H1 (cell line): ENCODE measurements around the gene PCAT7. TPM values are rescaled to one million over a fixed set of nuclear protein-coding genes. Genes with fewer than 3 reads are reported as not detected.

Source experiments
- CTCF ChIA-PET: fragments of 300-600 bp; sonication (Branson Sonifier 250); formaldehyde crosslinking; loops from one replicate; lab custom pipeline; 2021; ENCODE audit not compliant: partially characterized antibody; lab: Charles Lee
- POLR2A ChIA-PET: fragments of 300-600 bp; sonication (Branson Sonifier 250); formaldehyde crosslinking; loops from one replicate; lab custom pipeline; 2021; ENCODE audit warnings: inconsistent platforms; ENCODE audit not compliant: partially characterized antibody; lab: Charles Lee
- DNase-seq, 2 experiments: peaks; one replicate each; pipeline versions ENCODE4 v3.0.0 to v3.0.0-alpha.2; 2010 to 2022; ENCODE audit warnings: low spot score in 2 of 2, low read depth in 1 of 2, mixed read lengths in 1 of 2
- FAIRE-seq: peaks from 2 replicates; lab custom pipeline; 2011; peaks lifted over from hg19 to GRCh38; lab: Jason Lieb, UNC
- H2AFZ ChIP-seq: 2 replicates; pipeline ENCODE4 v1.8.1; 2012; ENCODE audit warnings: low read length, inconsistent platforms
- H2AK5ac ChIP-seq: 2 replicates; pipeline ENCODE4 v1.6.1; 2013; ENCODE audit warnings: low read depth, low read length
- H2BK120ac ChIP-seq: replicated peaks from 2 replicates; pipeline ENCODE3; 2013; ENCODE audit warnings: low read depth, low read length, inconsistent platforms
- H2BK12ac ChIP-seq: 2 replicates; pipeline ENCODE4 v1.6.1; 2013; ENCODE audit warnings: low read depth, low read length
- H2BK15ac ChIP-seq: 2 replicates; pipeline ENCODE4 v1.6.1; 2013; ENCODE audit warnings: low read length
- H2BK20ac ChIP-seq: 2 replicates; pipeline ENCODE4 v1.6.1; 2013; ENCODE audit warnings: low read length
- H2BK5ac ChIP-seq: 2 replicates; pipeline ENCODE4 v1.6.1; 2013; ENCODE audit warnings: low read depth, low read length
- H3K14ac ChIP-seq: 2 replicates; pipeline ENCODE4 v1.6.1; 2013; ENCODE audit warnings: inconsistent platforms; ENCODE audit not compliant: insufficient read length
- H3K18ac ChIP-seq: 2 replicates; pipeline ENCODE4 v1.6.1; 2013; ENCODE audit warnings: low read length; ENCODE audit errors: extremely low read depth
- H3K23ac ChIP-seq: 2 replicates; pipeline ENCODE4 v1.6.1; 2013; ENCODE audit warnings: inconsistent platforms; ENCODE audit not compliant: insufficient read length
- H3K23me2 ChIP-seq: 2 replicates; pipeline ENCODE4 v1.6.1; 2013; ENCODE audit warnings: low read depth, low read length
- H3K27ac ChIP-seq: 2 replicates; pipeline ENCODE4 v1.6.1; 2011; ENCODE audit warnings: low read depth, low read length, inconsistent platforms
- H3K27me3 ChIP-seq, 4 experiments: replicated peaks in 1 of 4; 1 replicate in 1 of 4; 2 replicates in 3 of 4; pipeline versions ENCODE4 v1.6.1 to v1.8.1; 2011 to 2013; ENCODE audit warnings: low read length in 3 of 4, mild to moderate bottlenecking in 3 of 4, inconsistent platforms in 2 of 4, mixed read lengths in 2 of 4, moderate library complexity in 1 of 4; ENCODE audit not compliant: control insufficient read depth in 3 of 4, insufficient read depth in 3 of 4; ENCODE audit errors: extremely low read depth in 1 of 4
- H3K36me3 ChIP-seq, 4 experiments: 2 replicates each; pipeline versions ENCODE4 v1.6.1 to v1.8.1; 2011 to 2013; ENCODE audit warnings: mild to moderate bottlenecking in 4 of 4, low read length in 3 of 4, moderate library complexity in 2 of 4, control low read depth in 1 of 4, inconsistent platforms in 1 of 4; ENCODE audit not compliant: insufficient read depth in 4 of 4, control insufficient read depth in 2 of 4
- H3K4ac ChIP-seq: replicated peaks from 2 replicates; pipeline ENCODE3; 2013; ENCODE audit warnings: low read length, low read depth, mixed read lengths, inconsistent platforms; ENCODE audit not compliant: insufficient read length
- H3K4me1 ChIP-seq, 4 experiments: replicated peaks in 1 of 4; 1 replicate in 1 of 4; 2 replicates in 3 of 4; pipeline versions ENCODE4 v1.6.1 to v1.8.1; 2011 to 2013; ENCODE audit warnings: low read length in 3 of 4, inconsistent platforms in 2 of 4, mixed read lengths in 1 of 4; ENCODE audit not compliant: insufficient read depth in 4 of 4, control insufficient read depth in 3 of 4
- H3K4me2 ChIP-seq, 2 experiments: 2 replicates each; pipeline versions ENCODE4 v1.6.1 to v1.8.1; 2011 to 2013; ENCODE audit warnings: low read depth in 2 of 2, low read length in 2 of 2, control low read depth in 1 of 2, inconsistent platforms in 1 of 2, mild to moderate bottlenecking in 1 of 2; ENCODE audit not compliant: insufficient read depth in 1 of 2
- H3K4me3 ChIP-seq, 4 experiments: fragments of 200-600, 300-600 bp in 1 of 4; sonication (generic), shearing (Covaris generic), sonication (Bioruptor Twin) in 1 of 4; 2 replicates each; pipeline versions ENCODE4 v1.5.1 to v1.8.1; 2011 to 2016; ENCODE audit warnings: low read length in 4 of 4, low read depth in 3 of 4, control low read depth in 2 of 4, inconsistent platforms in 2 of 4, mild to moderate bottlenecking in 2 of 4, mixed read lengths in 1 of 4, moderate library complexity in 1 of 4; ENCODE audit not compliant: insufficient read depth in 2 of 4; ENCODE audit errors: extremely low read depth in 1 of 4
- H3K56ac ChIP-seq: replicated peaks from 2 replicates; pipeline ENCODE3; 2013; ENCODE audit warnings: low read depth, mild to moderate bottlenecking, mixed read lengths, low read length, inconsistent platforms; ENCODE audit not compliant: insufficient read length
- H3K79me1 ChIP-seq: 2 replicates; pipeline ENCODE4 v1.6.1; 2013; ENCODE audit warnings: low read depth, low read length, control low read depth
- H3K79me2 ChIP-seq, 2 experiments: 2 replicates each; pipeline versions ENCODE4 v1.6.1 to v1.8.1; 2012 to 2013; ENCODE audit warnings: low read length in 2 of 2, mild to moderate bottlenecking in 2 of 2, inconsistent platforms in 1 of 2; ENCODE audit not compliant: insufficient read depth in 2 of 2, control insufficient read depth in 1 of 2
- H3K9ac ChIP-seq, 4 experiments: replicated peaks in 1 of 4; 1 replicate in 1 of 4; 2 replicates in 3 of 4; pipeline versions ENCODE4 v1.6.1 to v1.8.1; 2011 to 2013; ENCODE audit warnings: low read depth in 3 of 4, low read length in 3 of 4, control low read depth in 2 of 4, mild to moderate bottlenecking in 2 of 4, moderate library complexity in 2 of 4, inconsistent platforms in 1 of 4; ENCODE audit errors: extremely low read depth in 1 of 4
- H3K9me3 ChIP-seq, 2 experiments: 2 replicates each; pipeline versions ENCODE4 v1.6.1 to v1.8.1; 2012 to 2013; ENCODE audit warnings: mild to moderate bottlenecking in 2 of 2, moderate library complexity in 2 of 2, control low read depth in 1 of 2, inconsistent platforms in 1 of 2, low read depth in 1 of 2, low read length in 1 of 2, mixed read lengths in 1 of 2; ENCODE audit not compliant: insufficient read depth in 2 of 2
- H4K20me1 ChIP-seq, 2 experiments: replicated peaks in 1 of 2; 2 replicates each; pipeline versions ENCODE3 to v1.8.1; 2011 to 2013; ENCODE audit warnings: inconsistent platforms in 2 of 2, low read length in 2 of 2, mild to moderate bottlenecking in 1 of 2; ENCODE audit not compliant: insufficient read depth in 2 of 2, control insufficient read depth in 1 of 2
- H4K5ac ChIP-seq: 2 replicates; pipeline ENCODE4 v1.6.1; 2013; ENCODE audit warnings: low read length, low read depth, mixed read lengths, inconsistent platforms; ENCODE audit not compliant: insufficient read length
- H4K8ac ChIP-seq: 2 replicates; pipeline ENCODE4 v1.8.0; 2013; ENCODE audit warnings: mild to moderate bottlenecking, moderate library complexity, low read length, inconsistent platforms; ENCODE audit not compliant: insufficient read depth; ENCODE audit errors: extremely low read depth
- H4K91ac ChIP-seq: replicated peaks from 2 replicates; pipeline ENCODE3; 2013; ENCODE audit warnings: low read length, mixed read lengths, inconsistent platforms; ENCODE audit not compliant: insufficient read length
- GTF2F1 ChIP-seq: IDR thresholded peaks from 2 replicates; pipeline ENCODE4 v1.6.1; 2012; ENCODE audit warnings: low read depth, low read length, improper control_type of control experiment, borderline replicate concordance
- TBP ChIP-seq: IDR thresholded peaks from 2 replicates; pipeline ENCODE4 v1.6.1; 2011; ENCODE audit warnings: low read depth, low read length, improper control_type of control experiment
- WGBS, 2 experiments: shearing (Covaris generic) in 1 of 2; methylation state at CpG; one replicate each; pipeline versions ENCODE4 v1.1.6 to v1.1.7; 2013 to 2015; ENCODE audit warnings: low lambda C conversion rate in 2 of 2, mixed read lengths in 2 of 2, inconsistent platforms in 1 of 2, low coverage in 1 of 2, missing lambda C conversion rate in 1 of 2; ENCODE audit not compliant: insufficient replicate concordance in 2 of 2, insufficient coverage in 1 of 2, insufficient read length in 1 of 2; ENCODE audit errors: extremely low coverage in 1 of 2, missing lambda C conversion rate in 1 of 2; 5-methylcytosine and 5-hydroxymethylcytosine counted together
- polyA plus RNA-seq, 7 experiments: library from polyadenylated mRNA; depleted of rRNA in 3 of 7; stranded (reverse) in 5 of 7; unstranded in 2 of 7; fragments of >200 nt in 5 of 7; fragments of 200-250 nt in 2 of 7; gene quantifications; 1 replicate in 5 of 7; 2 replicates in 1 of 7; 4 replicates in 1 of 7; pipeline versions ENCODE4 v1.2.1 to v1.2.3, GENCODE V29; 2011 to 2013; ENCODE audit warnings: missing spikeins in 2 of 7, mixed read lengths in 2 of 7
- total RNA-seq: library from RNA; stranded (reverse); fragmentation: NEBNext Ultra II Directional; extraction: Animal tissue kit (Norgen Biotek cat#: 25700); gene quantifications from 2 replicates; pipeline ENCODE4 v1.2.1, GENCODE V29; 2021

The PCAT7 gene
- total and polyA plus RNA-seq, 2 of the 8 experiments (the other 6 are each of a cell fraction or from before 2014, with no cell fraction given), result 3.2 to 4.1 TPM

GRCh38 chr9:94586316-94586715 lies 31.4 kb downstream of the PCAT7 start:
- no peak overlapping the region for H2AK5ac ChIP-seq
- DNase-seq (no peak), FAIRE-seq (no peak)
- no peak overlapping the region for H3K56ac ChIP-seq
- no peak overlapping the region for H2BK5ac ChIP-seq
- TF ChIP-seq GTF2F1 (no peak), TBP (no peak)
- H4K8ac ChIP-seq, result no peak overlapping the region
- no peak overlapping the region for H2BK20ac ChIP-seq
- no peaks in the 10 kb centered on the region for H3K4me1 ChIP-seq
- no peaks in the 10 kb centered on the region for H3K36me3 ChIP-seq
- H3K4me3 ChIP-seq, result no peak overlapping the region
- H3K27me3 ChIP-seq, result no peaks in the 10 kb centered on the region
- no peak overlapping the region for H3K27ac ChIP-seq
- no peak overlapping the region for H3K23ac ChIP-seq
- H3K4ac ChIP-seq, result no peak overlapping the region
- CTCF ChIA-PET, result interaction anchor here (1.0 to 2.3 kb wide), 6 partner anchors 9 to 37 kb away, joined by 3 to 6 read pairs (median 4); partner anchors contain the start of gene PCAT7
- POLR2A ChIA-PET, result interaction anchor here (1.7 kb wide), 1 partner anchor 14 kb away, joined by 14 read pairs; no protein-coding TSS in a partner anchor
- H3K79me1 ChIP-seq, result no peaks in the 10 kb centered on the region
- H2BK15ac ChIP-seq, result no peak overlapping the region
- H3K9ac ChIP-seq, result no peak overlapping the region
- H4K5ac ChIP-seq, result no peak overlapping the region
- no peak overlapping the region for H3K18ac ChIP-seq
- WGBS, 2 experiments, result 84% methylated on average over 4 of the region's 4 CpGs; no CpG with 5 or more reads in 1 of the 2 experiments
- H3K79me2 ChIP-seq, result no peaks in the 10 kb centered on the region
- H2AFZ ChIP-seq, result no peak overlapping the region
- no peaks in the 10 kb centered on the region for H3K23me2 ChIP-seq
- H3K14ac ChIP-seq, result no peak overlapping the region
- H2BK120ac ChIP-seq, result no peak overlapping the region
- no peak overlapping the region for H3K4me2 ChIP-seq
- no peaks in the 10 kb centered on the region for H4K20me1 ChIP-seq
- H2BK12ac ChIP-seq, result no peak overlapping the region
- H4K91ac ChIP-seq, result no peak overlapping the region
- H3K9me3 ChIP-seq, result no peaks in the 10 kb centered on the region
